HEK293 (cell line): Measurements from ENCODE around the gene MITF.

ENCODE experiments used
- KLF16 ChIP-seq: fragments of 450-650 bp; formaldehyde crosslinking; IDR thresholded peaks from 2 replicates; pipeline ENCODE4 v1.5.1; 2017; ENCODE audit warnings: missing biosample characterization, missing genetic modification characterization
- KLF7 ChIP-seq: fragments of 450-650 bp; formaldehyde crosslinking; IDR thresholded peaks from 2 replicates; pipeline ENCODE4 v1.5.1; 2016; ENCODE audit warnings: missing biosample characterization, missing genetic modification characterization, borderline replicate concordance
- MYNN ChIP-seq: fragments of 450-650 bp; formaldehyde crosslinking; IDR thresholded peaks from 2 replicates; pipeline ENCODE4 v1.5.1; 2016; ENCODE audit warnings: missing biosample characterization, missing genetic modification characterization, borderline replicate concordance
- RBAK ChIP-seq: fragments of 450-650 bp; formaldehyde crosslinking; IDR thresholded peaks from 2 replicates; pipeline ENCODE4 v1.5.1; 2016; ENCODE audit warnings: missing biosample characterization, missing genetic modification characterization
- SP2 ChIP-seq: fragments of 450-650 bp; formaldehyde crosslinking; IDR thresholded peaks from 2 replicates; pipeline ENCODE4 v1.5.1; 2016; ENCODE audit warnings: missing biosample characterization, missing genetic modification characterization
- ZEB2 ChIP-seq: fragments of 450-650 bp; formaldehyde crosslinking; IDR thresholded peaks from 2 replicates; pipeline ENCODE4 v1.5.1; 2016; ENCODE audit warnings: missing biosample characterization, missing genetic modification characterization
- ZNF292 ChIP-seq: fragments of 450-650 bp; formaldehyde crosslinking; IDR thresholded peaks from 2 replicates; pipeline ENCODE4 v1.5.1; 2016; ENCODE audit warnings: low read depth, missing biosample characterization, missing genetic modification characterization, borderline replicate concordance
- ZNF549 ChIP-seq: fragments of 450-650 bp; IDR thresholded peaks from 2 replicates; pipeline ENCODE4 v1.5.1; 2018; ENCODE audit warnings: missing biosample characterization, missing genetic modification characterization, mild to moderate bottlenecking, inconsistent platforms, moderate library complexity
- ZNF843 ChIP-seq: fragments of 450-650 bp; formaldehyde crosslinking; IDR thresholded peaks from 2 replicates; pipeline ENCODE4 v1.5.1; 2016; ENCODE audit warnings: missing biosample characterization, missing genetic modification characterization
- TF ChIP-seq, protein P1 (sequence below): fragments of 450-650 bp; IDR thresholded peaks from 2 replicates; pipeline ENCODE4 v1.5.1; 2018; ENCODE audit warnings: missing biosample characterization, missing genetic modification characterization
- TF ChIP-seq, protein P2 (sequence below): fragments of 450-650 bp; IDR thresholded peaks from 2 replicates; pipeline ENCODE4 v1.5.1; 2018; ENCODE audit warnings: missing biosample characterization, mild to moderate bottlenecking, missing genetic modification characterization
- TF ChIP-seq, protein P3 (sequence below): fragments of 450-650 bp; formaldehyde crosslinking; IDR thresholded peaks from 2 replicates; pipeline ENCODE4 v1.5.1; 2016; ENCODE audit warnings: missing biosample characterization, missing genetic modification characterization
- TF ChIP-seq, protein P4 (sequence below): fragments of 450-650 bp; formaldehyde crosslinking; IDR thresholded peaks from 2 replicates; pipeline ENCODE4 v1.5.1; 2016; ENCODE audit warnings: missing biosample characterization, missing genetic modification characterization
- TF ChIP-seq, protein P5 (sequence below): fragments of 450-650 bp; formaldehyde crosslinking; conservative IDR thresholded peaks from 2 replicates; pipeline ENCODE4 v1.5.1; 2016; ENCODE audit warnings: low read depth, missing biosample characterization, missing genetic modification characterization

DNA sequence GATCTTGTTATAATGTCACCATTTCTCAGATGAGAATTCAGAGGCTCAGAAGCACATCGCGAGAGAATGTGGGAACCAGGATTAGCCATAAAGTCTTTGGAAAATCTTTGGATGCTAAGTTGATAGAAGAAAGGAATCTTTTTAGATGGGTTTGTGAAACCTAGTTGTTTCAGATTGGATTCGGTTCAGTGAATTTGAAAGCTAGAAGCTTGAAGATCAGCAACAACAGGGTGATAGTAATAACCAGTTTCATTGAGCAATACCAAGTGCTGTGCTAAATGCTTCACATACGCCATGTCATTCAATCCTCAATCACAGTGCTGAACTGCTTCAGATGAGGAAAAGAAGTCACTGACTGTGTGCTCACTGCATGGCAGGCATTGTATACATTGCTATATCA lies 47.4 kb upstream of the MITF start:
- no peak for TF ChIP-seq KLF16 (tag by site-specific recombination)
- no peak for TF ChIP-seq SP2 (tag by site-specific recombination)
- TF ChIP-seq, protein P1, sequence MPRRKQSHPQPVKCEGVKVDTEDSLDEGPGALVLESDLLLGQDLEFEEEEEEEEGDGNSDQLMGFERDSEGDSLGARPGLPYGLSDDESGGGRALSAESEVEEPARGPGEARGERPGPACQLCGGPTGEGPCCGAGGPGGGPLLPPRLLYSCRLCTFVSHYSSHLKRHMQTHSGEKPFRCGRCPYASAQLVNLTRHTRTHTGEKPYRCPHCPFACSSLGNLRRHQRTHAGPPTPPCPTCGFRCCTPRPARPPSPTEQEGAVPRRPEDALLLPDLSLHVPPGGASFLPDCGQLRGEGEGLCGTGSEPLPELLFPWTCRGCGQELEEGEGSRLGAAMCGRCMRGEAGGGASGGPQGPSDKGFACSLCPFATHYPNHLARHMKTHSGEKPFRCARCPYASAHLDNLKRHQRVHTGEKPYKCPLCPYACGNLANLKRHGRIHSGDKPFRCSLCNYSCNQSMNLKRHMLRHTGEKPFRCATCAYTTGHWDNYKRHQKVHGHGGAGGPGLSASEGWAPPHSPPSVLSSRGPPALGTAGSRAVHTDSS (tag by site-specific recombination), result no peak
- no peak for TF ChIP-seq KLF7 (tag by site-specific recombination)
- TF ChIP-seq, protein P2, sequence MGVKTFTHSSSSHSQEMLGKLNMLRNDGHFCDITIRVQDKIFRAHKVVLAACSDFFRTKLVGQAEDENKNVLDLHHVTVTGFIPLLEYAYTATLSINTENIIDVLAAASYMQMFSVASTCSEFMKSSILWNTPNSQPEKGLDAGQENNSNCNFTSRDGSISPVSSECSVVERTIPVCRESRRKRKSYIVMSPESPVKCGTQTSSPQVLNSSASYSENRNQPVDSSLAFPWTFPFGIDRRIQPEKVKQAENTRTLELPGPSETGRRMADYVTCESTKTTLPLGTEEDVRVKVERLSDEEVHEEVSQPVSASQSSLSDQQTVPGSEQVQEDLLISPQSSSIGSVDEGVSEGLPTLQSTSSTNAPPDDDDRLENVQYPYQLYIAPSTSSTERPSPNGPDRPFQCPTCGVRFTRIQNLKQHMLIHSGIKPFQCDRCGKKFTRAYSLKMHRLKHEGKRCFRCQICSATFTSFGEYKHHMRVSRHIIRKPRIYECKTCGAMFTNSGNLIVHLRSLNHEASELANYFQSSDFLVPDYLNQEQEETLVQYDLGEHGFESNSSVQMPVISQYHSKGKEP, result no peak
- TF ChIP-seq, protein P3, sequence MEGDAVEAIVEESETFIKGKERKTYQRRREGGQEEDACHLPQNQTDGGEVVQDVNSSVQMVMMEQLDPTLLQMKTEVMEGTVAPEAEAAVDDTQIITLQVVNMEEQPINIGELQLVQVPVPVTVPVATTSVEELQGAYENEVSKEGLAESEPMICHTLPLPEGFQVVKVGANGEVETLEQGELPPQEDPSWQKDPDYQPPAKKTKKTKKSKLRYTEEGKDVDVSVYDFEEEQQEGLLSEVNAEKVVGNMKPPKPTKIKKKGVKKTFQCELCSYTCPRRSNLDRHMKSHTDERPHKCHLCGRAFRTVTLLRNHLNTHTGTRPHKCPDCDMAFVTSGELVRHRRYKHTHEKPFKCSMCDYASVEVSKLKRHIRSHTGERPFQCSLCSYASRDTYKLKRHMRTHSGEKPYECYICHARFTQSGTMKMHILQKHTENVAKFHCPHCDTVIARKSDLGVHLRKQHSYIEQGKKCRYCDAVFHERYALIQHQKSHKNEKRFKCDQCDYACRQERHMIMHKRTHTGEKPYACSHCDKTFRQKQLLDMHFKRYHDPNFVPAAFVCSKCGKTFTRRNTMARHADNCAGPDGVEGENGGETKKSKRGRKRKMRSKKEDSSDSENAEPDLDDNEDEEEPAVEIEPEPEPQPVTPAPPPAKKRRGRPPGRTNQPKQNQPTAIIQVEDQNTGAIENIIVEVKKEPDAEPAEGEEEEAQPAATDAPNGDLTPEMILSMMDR (tag by site-specific recombination), result no peak
- no peak for TF ChIP-seq ZNF549 (tag by site-specific recombination)
- TF ChIP-seq, protein P4, sequence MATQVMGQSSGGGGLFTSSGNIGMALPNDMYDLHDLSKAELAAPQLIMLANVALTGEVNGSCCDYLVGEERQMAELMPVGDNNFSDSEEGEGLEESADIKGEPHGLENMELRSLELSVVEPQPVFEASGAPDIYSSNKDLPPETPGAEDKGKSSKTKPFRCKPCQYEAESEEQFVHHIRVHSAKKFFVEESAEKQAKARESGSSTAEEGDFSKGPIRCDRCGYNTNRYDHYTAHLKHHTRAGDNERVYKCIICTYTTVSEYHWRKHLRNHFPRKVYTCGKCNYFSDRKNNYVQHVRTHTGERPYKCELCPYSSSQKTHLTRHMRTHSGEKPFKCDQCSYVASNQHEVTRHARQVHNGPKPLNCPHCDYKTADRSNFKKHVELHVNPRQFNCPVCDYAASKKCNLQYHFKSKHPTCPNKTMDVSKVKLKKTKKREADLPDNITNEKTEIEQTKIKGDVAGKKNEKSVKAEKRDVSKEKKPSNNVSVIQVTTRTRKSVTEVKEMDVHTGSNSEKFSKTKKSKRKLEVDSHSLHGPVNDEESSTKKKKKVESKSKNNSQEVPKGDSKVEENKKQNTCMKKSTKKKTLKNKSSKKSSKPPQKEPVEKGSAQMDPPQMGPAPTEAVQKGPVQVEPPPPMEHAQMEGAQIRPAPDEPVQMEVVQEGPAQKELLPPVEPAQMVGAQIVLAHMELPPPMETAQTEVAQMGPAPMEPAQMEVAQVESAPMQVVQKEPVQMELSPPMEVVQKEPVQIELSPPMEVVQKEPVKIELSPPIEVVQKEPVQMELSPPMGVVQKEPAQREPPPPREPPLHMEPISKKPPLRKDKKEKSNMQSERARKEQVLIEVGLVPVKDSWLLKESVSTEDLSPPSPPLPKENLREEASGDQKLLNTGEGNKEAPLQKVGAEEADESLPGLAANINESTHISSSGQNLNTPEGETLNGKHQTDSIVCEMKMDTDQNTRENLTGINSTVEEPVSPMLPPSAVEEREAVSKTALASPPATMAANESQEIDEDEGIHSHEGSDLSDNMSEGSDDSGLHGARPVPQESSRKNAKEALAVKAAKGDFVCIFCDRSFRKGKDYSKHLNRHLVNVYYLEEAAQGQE (tag by site-specific recombination), result no peak
- no peak for TF ChIP-seq ZNF292 (tag by site-specific recombination)
- no peak for TF ChIP-seq MYNN (tag by site-specific recombination)
- TF ChIP-seq RBAK (tag by site-specific recombination), result no peak
- TF ChIP-seq, protein P5, sequence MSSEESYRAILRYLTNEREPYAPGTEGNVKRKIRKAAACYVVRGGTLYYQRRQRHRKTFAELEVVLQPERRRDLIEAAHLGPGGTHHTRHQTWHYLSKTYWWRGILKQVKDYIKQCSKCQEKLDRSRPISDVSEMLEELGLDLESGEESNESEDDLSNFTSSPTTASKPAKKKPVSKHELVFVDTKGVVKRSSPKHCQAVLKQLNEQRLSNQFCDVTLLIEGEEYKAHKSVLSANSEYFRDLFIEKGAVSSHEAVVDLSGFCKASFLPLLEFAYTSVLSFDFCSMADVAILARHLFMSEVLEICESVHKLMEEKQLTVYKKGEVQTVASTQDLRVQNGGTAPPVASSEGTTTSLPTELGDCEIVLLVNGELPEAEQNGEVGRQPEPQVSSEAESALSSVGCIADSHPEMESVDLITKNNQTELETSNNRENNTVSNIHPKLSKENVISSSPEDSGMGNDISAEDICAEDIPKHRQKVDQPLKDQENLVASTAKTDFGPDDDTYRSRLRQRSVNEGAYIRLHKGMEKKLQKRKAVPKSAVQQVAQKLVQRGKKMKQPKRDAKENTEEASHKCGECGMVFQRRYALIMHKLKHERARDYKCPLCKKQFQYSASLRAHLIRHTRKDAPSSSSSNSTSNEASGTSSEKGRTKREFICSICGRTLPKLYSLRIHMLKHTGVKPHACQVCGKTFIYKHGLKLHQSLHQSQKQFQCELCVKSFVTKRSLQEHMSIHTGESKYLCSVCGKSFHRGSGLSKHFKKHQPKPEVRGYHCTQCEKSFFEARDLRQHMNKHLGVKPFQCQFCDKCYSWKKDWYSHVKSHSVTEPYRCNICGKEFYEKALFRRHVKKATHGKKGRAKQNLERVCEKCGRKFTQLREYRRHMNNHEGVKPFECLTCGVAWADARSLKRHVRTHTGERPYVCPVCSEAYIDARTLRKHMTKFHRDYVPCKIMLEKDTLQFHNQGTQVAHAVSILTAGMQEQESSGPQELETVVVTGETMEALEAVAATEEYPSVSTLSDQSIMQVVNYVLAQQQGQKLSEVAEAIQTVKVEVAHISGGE (tag by site-specific recombination), result no peak
- TF ChIP-seq ZNF843 (tag by site-specific recombination), result no peak
- TF ChIP-seq ZEB2 (tag by site-specific recombination), result no peak
